NCI-H748 (cell line): ENCODE results near the gene TMEM18.

Source experiments
- DNase-seq: peaks from one replicate; lab custom pipeline; 2025; ENCODE audit not compliant: unreplicated experiment; lab: John Stamatoyannopoulos, UW

TMEM18 gene

GRCh38 chr2:653645-654425, 23.4 kb downstream of the TMEM18 start:
- no peak for DNase-seq

DNA sequence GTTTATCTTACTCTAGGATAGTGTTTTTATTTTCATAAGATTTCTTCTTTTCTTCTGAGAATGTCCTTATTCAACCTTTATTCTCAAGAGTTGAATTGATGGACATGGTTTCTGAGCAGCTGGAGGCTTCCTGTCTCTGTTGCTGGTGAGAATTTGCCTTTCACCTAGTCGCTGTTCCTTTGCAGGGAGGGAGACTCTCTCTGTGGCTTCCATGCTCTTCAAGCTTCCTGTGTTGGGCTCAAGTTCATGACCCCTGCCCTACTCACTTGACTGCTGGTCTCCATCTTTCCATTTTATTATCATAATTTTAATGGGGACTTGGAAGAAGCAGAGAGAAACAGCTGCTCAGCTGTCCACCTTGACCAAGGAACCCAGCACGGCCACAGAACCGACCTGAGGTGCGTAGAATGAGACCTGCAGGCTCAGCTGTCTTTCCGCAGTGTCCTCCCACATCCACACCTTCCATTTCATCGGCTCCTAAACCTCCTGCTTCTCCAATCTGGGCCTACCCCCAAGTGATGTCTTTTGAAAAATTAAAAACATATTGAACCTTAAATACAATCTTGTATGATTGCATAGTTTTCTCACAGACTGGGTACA, 24.2 kb downstream of the TMEM18 start:
- no peak for DNase-seq

DNA sequence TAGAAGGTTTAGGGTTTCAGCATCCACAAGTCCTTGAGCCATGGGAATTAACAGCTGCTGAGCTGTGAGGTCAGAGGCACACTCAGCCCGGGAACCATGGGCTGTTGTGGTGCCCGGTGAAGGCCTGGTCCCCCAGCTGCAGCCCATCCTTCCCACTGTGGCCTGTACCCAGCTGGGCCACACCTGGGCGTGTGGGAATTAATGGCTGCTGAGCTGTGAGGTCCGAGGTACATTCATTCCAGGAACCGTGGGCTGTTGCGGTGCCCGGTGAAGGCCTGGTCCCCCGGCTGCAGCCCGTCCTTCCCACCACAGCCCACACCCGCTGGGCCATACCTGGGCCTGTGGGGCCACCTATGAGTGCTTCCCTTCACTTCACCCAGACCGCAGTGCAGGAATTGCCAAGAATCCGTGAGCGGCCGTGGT, 25.2 kb downstream of the TMEM18 start:
- DNase-seq, result no peak

DNA sequence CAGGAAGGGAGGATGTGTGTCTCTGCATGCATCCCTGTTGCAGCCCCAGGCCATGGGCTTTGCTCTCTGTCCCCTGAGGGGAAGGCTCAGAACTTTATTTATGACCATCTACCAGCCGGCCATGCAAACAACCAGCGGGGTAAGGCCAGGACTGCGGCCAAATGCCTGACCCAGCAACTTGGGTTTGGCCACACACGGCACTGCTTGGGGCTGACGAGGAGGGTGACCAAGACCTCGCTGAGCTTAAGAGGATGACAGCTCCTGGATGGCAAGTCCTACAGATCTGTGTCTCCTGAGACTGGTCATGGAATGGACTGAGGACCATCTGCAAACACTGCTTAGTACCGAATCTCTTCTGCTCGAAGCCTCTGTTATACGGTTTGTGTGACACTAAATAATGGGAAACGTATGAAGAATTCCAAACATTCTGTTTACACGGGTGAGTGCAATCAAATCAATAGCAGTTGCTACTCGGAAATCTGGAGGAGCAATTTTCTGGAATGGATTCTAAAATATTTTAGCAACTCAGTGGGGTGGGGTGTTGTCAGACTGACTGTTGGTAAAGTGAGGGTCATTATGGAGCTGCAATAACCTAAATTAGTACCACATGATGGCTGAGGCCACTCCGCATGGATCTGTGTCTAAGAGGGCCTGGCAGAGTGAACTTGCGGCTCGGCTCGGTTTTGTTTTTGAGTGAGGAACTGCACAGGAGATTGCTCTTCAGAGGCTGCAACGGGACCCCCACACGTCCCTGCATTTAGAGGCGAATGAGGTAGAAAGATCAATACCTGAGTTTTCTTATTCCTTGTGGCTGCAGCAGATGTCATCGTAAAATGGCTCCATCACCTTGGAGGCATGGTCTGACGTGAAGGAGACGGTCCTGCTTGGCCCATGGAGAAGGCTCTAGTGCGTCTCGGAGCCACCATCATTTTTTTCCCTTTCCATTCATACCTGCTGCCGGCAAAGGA, 26.6 kb downstream of the TMEM18 start:
- DNase-seq, result no peak

GRCh38 chr2:649426-650342, 27.5 kb downstream of the TMEM18 start:
- DNase-seq, result no peak

DNA sequence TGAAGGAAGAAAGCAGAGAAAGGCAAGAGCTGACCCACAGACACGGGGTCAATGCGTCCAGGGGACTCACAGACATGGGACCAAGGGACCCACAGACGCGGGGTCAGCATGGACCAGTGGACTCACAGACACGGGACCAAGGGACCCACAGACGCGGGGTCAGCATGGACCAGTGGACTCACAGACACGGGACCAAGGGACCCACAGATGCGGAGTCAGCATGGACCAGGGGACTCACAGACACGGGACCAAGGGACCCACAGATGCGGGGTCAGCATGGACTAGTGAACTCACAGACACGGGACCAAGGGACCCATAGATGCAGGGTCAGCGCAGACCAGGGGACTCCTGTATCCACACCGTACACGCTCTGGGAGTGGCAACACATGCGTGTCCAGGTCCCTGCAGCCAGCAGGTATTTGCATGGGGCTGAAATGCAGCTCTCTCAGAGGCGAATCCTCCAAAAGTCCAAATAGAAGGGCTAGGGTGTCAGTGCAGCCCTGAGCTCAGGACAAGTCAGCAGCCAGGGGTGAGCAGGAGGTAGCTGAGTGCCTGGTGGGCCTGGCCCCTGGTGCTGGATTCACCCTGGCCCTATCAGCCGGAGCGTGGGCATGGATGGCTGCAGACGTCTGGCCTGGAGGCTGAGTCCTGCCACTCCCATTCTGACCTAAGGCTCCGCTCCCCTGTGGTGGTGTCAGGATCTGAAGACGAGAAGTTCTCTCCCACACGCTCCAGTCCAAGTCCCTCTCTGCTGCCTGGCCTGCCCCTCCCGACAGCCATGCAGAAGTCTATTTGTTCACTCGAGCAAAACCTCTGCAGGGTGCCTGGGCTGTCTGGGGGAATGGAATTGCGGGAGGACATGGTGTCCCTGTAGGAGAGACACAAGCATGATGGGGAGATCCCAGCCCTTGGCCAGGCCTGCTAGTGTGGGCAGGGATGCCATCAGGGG, 28.5 kb downstream of the TMEM18 start:
- DNase-seq, result no peak

DNA sequence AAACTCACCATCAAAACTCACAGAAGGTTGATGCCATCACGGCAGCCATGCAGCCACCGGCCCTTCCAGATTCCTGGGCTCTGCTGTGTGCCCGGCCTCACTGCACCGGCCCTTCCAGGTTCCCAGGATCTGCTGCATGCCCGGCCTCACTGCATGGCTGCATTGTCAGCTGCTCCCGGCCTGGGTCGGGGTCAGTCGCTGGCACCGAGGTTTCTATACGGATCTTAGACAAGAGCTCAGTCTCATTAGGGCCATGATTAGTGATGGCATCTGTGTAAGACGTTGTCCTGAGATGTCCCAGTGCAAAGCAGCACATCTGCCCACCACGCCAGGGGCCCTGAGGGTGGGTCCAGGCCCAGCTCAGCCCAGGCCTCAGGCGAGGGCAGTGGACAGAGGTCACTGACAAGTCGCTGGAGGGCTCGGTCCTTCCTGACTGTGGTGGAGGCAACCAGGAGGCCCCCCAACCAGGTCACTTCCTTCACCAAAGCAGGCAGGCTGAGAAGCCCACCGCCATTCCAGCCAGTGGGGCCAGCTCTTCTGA, 29.4 kb downstream of the TMEM18 start:
- no peak for DNase-seq

DNA sequence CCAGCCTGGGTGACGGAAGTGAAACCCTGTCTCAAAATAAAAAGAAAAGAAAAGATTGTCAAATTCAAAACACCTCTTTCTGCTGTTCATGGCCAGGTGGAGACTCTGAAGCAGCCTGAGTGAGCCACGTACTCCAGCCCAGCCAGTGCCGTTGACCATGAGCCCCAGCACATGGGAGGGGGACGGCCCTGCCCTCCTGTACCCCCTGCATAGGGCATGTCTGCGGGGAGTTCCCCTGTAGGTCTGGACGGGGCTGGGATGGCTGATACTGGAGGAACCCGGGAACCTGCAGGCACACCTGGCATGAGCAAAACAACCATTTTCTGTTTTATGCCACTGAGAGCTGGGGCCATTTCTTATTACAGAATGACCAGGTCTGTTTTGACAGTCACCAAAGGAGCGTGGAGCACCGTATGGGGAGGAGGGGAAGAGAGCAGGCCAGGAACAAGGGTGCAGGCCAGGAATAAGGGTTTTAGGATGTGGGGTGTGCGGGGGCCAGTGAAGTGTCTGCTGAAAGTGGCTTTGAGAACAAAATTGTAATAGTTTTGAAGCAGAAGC, 30.1 kb downstream of the TMEM18 start:
- no peak for DNase-seq

DNA sequence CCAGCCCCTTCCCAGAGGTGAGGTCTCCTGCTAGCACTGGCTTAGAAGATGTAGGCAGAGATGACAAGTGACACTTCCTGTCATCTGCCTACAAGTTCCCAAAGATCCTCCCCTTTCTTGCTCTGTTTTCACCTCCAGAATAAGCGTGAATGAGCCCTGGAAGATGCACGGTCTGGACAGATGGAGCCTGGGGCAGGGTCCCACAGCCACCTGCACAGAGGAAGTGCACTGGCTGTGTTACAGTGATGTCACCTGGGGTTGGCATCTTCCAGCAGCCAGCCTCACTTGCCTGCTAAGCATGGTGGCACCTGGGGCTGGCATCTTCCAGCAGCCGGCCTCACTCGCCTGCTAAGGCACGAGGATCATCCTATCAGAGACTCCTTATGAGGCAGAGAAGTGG, 32.3 kb downstream of the TMEM18 start:
- no peak for DNase-seq

DNA sequence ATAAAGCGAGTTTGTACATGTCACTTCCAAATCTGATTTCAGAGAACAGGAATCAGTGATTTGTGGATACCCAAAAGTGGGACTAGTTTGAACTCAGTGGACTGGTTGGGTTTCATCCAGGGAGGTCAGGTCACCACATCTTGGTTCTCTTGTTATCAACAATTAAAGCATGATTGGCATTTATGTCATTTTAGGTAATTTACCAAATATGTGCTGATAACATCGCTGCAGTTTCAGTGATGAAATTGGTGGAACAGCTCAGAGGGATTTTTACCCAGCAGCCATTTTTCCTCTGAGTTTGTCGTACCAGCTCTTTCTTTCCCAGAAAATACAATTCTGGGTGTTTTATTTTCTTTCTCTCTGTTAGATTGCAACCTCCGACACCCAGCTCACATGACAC, 33.4 kb downstream of the TMEM18 start:
- no peak for DNase-seq

GRCh38 chr2:643334-643733, 33.9 kb downstream of the TMEM18 start:
- DNase-seq, result no peak

GRCh38 chr2:641872-642815, 35.1 kb downstream of the TMEM18 start:
- no peak for DNase-seq

GRCh38 chr2:641164-641871, 35.9 kb downstream of the TMEM18 start:
- no peak for DNase-seq

GRCh38 chr2:639703-640102, 37.5 kb downstream of the TMEM18 start:
- DNase-seq, result no peak

- no peak for DNase-seq
Observed at GRCh38 chr2:637804-638203, 39.4 kb downstream of the TMEM18 start.

GRCh38 chr2:637406-637776, 39.8 kb downstream of the TMEM18 start:
- no peak for DNase-seq
